Neural progenitor cell (in vitro differentiated cells): ENCODE data around the gene IFT88.

Experiments used
- EZH2 ChIP-seq: fragments of 200-600 bp; sonication (generic); IDR thresholded peaks from 2 replicates; pipeline ENCODE4 v1.6.1; 2017; ENCODE audit warnings: antibody characterized with exemption, mild to moderate bottlenecking, moderate library complexity
- EZH2phosphoT487 ChIP-seq: fragments of 200-600 bp; sonication (generic); IDR thresholded peaks from 2 replicates; pipeline ENCODE4 v1.6.1; 2017; ENCODE audit warnings: antibody characterized with exemption
- TF ChIP-seq, protein P1 (sequence below): fragments of 200-600 bp; sonication (generic); IDR thresholded peaks from 2 replicates; pipeline ENCODE4 v1.5.1; 2017; ENCODE audit warnings: antibody characterized with exemption, mild to moderate bottlenecking

DNA sequence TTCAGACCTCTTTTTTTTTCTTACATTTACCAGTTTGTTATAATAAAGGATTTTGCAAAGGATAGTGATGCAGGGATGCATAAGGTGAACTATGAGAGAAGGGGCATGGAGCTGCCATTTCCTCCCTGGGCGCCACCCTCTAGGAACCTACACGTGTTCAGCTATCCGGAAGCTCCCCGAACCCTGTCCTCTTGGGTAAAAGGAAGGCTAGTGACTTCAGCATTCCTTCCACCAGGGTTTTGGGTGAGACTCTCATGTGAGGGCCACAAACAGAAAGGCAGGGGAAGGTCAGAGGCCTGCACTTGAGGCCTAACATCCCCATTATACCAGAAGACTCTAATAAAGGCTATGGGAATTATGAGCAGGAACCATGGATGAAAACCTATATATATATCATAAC, 57.3 kb downstream of the IFT88 start:
- no peak for TF ChIP-seq EZH2
- TF ChIP-seq, protein P1, sequence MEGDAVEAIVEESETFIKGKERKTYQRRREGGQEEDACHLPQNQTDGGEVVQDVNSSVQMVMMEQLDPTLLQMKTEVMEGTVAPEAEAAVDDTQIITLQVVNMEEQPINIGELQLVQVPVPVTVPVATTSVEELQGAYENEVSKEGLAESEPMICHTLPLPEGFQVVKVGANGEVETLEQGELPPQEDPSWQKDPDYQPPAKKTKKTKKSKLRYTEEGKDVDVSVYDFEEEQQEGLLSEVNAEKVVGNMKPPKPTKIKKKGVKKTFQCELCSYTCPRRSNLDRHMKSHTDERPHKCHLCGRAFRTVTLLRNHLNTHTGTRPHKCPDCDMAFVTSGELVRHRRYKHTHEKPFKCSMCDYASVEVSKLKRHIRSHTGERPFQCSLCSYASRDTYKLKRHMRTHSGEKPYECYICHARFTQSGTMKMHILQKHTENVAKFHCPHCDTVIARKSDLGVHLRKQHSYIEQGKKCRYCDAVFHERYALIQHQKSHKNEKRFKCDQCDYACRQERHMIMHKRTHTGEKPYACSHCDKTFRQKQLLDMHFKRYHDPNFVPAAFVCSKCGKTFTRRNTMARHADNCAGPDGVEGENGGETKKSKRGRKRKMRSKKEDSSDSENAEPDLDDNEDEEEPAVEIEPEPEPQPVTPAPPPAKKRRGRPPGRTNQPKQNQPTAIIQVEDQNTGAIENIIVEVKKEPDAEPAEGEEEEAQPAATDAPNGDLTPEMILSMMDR, result no peak
- no peak for TF ChIP-seq EZH2phosphoT487
